GM19455 (cell line): ENCODE measurements around the gene S100A2.
"Not testable (repeated sequence)": the region's sequence is repeated elsewhere in the genome, so short reads cannot be mapped to it uniquely, and the experiment has no call there.

Source experiments
- ATAC-seq: cut with Tn5 transposase; IDR thresholded peaks from one replicate; pipeline ENCODE4 v1.9.1; 2021; ENCODE audit not compliant: unreplicated experiment

The S100A2 gene

GRCh38 chr1:153592748-153593147 lies 27.1 kb upstream of the S100A2 start:
- no peak for ATAC-seq

DNA sequence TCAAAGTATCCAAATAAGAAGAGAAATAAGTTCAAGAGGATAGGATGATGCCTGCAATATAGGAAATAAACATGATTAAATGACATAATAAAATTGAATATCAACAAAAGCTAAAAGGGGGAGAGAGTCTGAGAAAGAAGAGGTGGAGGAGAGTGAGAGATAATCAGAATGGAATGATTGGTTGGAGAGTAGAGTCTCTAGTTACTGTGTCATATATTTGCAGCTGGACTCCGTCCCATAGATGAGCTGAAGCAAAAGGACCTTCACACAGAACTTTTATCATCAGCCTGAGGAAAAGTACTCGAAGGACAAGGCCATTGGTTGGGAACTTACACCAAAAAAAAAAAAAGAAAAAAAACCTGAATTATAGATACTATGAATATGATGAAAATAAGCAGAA lies 22.8 kb upstream of the S100A2 start:
- ATAC-seq, result no peak

DNA sequence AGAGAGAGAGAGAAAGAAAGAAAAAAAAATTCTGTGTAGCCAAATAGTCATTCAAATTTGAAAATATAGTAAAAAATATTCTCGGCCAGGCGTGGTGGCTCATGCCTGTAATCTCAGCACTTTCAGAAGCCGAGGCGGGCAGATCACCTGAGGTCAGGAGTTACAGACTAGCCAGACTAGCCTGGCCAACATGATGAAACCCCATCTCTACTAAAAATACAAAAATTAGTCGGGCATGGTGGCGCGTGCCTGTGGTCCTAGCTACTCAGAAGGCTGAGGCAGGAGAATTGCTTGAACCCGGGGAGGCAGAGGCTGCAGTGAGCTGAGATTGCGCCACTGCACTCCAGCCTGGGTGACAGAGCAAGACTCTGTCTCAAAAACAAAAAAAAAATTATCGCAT lies 22.4 kb upstream of the S100A2 start:
- ATAC-seq, result not testable (repeated sequence)

- ATAC-seq, result no peak
Observed at GRCh38 chr1:153587314-153587713, 21.7 kb upstream of the S100A2 start.

DNA sequence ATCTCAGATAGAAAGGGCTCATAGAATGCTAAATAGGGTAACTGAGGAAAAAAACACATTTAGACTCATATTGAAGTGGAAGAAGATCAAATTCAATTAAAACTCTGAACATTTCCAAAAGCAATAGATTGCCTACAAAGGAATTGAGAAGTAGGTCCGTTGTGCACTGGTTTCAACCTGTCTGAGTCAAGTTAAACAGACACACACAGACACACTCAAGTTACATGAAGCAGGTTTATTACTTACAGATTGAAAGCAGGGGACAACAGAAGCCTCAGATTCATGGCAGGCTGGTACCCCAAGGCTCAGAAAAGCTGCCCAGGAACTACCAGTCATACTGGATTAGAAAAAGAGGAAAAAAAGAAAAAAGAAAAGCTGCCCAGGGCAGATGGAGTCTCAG lies 20.7 kb upstream of the S100A2 start:
- no peak for ATAC-seq

GRCh38 chr1:153585006-153585405 lies 19.4 kb upstream of the S100A2 start:
- no peak for ATAC-seq

GRCh38 chr1:153583976-153584375 lies 18.3 kb upstream of the S100A2 start:
- no peak for ATAC-seq

DNA sequence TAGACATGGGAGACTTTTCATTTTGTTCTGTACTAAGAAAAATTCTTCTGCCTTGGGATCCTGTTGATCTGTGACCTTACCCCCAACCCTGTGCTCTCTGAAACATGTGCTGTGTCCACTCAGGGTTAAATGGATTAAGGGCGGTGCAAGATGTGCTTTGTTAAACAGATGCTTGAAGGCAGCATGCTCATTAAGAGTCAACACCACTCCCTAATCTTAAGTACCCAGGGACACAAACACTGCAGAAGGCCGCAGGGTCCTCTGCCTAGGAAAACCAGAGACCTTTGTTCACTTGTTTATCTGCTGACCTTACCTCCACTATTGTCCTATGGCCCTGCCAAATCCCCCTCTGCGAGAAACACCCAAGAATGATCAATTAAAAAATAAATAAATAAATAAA lies 17.9 kb upstream of the S100A2 start:
- ATAC-seq, result not testable (repeated sequence)

GRCh38 chr1:153582836-153583235 lies 17.2 kb upstream of the S100A2 start:
- ATAC-seq, result not testable (repeated sequence)

GRCh38 chr1:153578936-153579335 lies 13.3 kb upstream of the S100A2 start:
- ATAC-seq, result no peak

GRCh38 chr1:153578490-153578889 lies 12.8 kb upstream of the S100A2 start:
- no peak for ATAC-seq

- ATAC-seq, result no peak
Observed at GRCh38 chr1:153577624-153578051, 12.0 kb upstream of the S100A2 start.

DNA sequence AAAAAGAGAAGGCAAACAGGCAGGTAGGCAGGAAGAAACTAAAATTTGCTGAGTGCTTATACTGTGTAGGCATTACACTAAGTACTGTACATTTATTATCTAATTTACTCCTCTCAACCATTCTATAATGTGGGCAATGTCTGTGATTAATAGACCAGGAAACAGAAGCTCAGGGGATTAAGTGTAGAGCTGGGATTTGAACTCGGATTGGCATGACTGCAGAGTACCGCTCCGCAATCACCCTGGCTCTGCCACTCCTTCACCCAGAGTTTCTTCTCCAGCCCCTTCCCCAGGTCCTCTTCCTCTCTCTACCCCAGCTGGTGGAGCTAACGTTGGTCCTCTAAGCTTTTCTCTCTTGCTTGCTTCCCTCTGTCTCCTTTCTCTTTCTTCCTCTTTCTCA lies 11.5 kb upstream of the S100A2 start:
- ATAC-seq, result no peak

DNA sequence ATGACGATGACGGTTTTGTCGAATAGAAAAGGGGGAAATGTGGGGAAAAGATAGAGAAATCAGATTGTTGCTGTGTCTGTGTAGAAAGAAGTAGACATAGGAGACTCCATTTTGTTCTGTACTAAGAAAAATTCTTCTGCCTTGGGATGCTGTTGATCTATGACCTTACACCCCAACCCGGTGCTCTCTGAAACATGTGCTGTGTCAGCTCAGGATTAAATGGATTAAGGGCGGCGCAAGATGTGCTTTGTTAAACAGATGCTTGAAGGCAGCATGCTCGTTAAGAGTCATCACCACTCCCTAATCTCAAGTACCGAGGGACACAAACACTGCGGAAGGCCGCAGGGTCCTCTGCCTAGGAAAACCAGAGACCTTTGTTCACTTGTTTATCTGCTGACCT lies 9.9 kb upstream of the S100A2 start:
- not testable (repeated sequence) for ATAC-seq

- not testable (repeated sequence) for ATAC-seq
Observed at GRCh38 chr1:153575081-153575491, 9.4 kb upstream of the S100A2 start.

DNA sequence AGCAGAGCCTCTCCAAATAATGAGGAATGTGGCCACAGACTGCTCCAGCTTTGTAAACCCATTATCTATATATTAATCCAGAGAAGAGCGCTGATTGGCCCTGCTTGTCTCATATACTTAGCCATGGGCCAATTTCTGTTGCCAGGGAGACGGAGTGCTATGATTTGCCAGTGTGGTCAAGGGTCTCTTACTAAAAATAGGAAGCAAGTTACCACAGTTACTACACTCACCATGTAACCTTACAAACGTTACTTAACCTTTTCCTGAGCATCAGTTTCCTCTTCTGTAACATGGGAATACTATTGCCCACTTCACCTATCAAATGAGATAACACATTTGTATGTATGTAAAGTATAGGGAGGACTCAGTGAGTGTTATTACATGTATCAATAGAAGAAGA lies 7.7 kb upstream of the S100A2 start:
- ATAC-seq, result no peak

DNA sequence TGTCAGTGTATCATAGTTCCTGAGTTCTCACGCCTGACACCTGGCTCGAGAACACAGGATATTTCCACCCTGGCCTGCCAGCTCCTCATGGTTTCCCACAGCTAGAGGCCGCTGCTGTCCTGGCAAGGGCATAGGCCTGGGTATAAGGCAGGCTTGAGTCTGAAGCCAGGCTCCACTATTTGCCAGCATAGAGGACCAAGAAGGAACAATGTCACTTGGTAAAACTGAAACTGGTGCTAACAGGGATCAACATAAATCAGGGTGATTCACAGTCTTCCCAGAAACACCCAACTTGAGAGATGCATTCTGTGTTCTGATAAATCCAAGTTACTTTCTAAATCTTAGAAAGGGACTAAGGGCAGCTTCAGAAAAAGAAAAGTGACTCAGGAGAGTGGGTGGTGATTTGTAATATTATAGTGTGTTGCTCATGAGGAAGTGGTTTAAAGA lies 6.9 kb upstream of the S100A2 start:
- peak; percentile 55 for ATAC-seq

DNA sequence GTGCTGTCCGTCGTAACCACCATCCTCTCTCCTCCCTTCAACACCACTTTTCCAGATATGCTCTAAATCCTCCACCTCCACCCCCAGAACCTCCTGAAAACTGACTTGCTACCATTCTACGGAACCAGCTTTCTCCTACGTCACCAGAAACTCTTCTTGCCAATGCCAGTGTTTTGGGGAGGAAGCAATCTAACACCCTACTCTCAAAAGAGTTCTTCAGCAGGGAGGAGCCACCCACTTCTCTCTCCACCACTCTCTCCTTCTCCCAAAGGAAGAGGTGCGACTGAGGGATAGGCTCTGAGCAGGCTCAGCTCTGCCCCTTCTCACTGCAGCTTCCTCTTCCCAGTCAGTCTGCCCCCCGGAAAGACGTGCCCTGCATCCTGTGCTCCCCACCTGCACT lies 6.1 kb upstream of the S100A2 start:
- ATAC-seq, result no peak

DNA sequence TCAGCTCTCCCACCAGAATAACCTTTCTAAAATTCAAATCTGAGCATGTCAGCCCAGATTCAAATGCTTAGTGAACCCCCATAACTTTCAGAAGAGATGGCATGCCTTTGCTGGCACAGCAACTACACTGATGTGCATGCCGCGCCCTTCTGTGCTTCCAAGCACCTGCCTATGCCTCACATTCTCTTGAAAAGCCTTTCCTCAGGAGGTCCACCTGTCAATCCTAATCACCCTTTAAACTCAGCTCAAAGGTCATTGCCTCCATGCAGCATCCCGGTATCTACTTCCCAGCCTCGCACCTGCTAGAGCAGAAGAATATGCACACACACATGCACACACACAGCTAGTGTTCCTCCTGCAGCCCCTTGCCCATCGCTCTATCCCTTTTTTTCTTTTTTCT lies 5.2 kb upstream of the S100A2 start:
- ATAC-seq, result no peak

DNA sequence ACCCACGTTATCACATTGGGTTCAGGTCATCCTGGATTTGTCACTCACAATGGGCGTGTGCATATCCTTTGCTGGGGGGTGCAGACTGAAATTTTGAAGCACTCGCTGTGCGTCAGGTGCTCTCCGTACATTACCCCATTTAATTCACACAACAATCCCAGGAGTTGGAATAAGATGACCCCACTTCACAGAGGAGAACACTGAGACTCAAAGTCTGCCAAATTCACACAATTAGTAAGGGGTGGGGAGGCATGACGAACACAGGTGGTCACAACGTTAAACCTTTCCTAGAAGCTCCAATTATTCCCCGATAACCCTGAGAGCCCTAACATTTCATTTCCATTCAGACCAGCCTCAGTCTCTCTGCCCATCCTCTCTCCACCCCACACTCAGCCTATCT lies 3.8 kb upstream of the S100A2 start:
- ATAC-seq, result no peak

DNA sequence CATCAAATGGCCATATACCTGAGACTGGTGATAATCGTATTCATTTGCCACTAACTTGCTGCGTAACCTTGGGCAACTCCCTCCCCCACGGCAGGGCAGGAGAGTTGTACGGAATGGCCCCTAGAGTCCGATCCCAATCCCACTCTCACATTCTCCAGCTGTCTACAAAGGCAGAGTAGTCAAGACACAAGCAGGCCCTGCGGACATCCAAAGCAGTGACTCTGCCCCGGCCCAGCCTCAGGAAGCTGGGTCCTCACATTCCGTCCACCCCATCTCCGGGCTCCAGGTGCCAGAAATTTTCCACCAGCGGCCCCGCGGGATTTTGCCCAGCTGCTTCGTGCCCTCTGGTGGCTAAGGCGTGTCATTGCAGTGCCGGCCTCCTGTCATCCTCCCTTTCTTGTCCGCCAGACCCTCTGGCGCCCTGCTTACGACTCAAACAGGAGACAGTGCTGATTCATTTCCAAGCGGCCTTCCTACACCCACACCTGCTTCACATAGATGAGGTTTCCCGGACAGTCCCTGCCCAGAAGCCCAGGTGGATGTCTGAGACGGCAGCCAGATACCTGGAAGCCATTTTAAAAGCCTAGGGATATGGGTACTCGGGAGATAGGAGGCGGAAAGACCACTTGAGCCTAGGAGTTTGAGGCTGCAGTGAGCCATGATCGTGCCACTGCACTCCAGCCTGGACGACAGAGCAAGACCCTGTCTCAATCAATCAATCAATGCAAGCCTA lies 2.9 kb upstream of the S100A2 start:
- no peak for ATAC-seq

DNA sequence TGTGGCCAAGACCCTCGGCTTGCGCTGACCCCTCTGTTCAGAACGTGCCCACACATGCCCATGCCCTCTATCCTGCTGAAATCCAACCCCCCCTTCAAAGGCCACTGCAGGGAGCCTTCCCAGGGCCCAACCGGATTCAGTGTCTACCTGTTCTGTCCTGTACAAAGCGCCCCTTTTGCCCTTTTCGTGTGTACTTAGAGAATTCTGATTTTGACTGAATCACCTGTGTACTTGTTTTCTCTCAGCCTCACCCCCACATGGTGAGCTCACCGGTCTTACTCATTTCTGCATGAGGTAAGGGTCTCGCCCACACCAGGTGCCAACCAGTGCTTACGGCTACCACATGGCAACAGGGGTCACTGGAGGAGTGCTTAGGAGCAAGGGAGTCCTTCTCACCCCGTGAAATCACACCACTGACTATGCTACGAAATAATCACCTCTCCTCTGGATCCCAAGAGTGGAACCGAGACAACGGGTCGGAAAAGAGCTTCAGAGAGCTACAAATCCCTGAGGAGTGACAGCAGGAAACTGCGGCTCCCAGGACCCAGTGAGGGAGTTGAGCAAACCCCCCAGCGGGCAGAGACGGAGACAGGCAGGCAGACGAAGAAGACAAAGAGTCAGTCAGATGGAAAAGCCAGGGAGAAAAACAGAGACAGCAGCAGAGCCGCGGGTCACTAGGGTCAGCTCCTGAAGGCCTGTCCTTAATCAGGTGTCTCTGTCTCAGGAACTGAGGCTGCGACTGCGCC lies 2.1 kb upstream of the S100A2 start:
- ATAC-seq, result no peak
